ENCODE measurements around the gene HIPK4. TPM values are rescaled to one million over a fixed set of nuclear protein-coding genes. Genes with fewer than 3 reads are reported as not detected.
"Not testable (repeated sequence)": the region's sequence is repeated elsewhere in the genome, so short reads cannot be mapped to it uniquely, and the experiment has no call there.

The HIPK4 gene
- total RNA-seq, 1 experiment from 2014 or later = not detected

GRCh38 chr19:40392894-40393517 is 3.0 kb upstream of the HIPK4 start:
- no peak for DNase-seq (ENCODE audit: low spot score)

- no peak for DNase-seq (ENCODE audit: low spot score)
These were observed 2.1 kb upstream of the HIPK4 start for GRCh38 chr19:40392123-40392522.

GRCh38 chr19:40389404-40390083 is 437 bp downstream of the HIPK4 start:
- DNase-seq (ENCODE audit: low spot score) = no peak

- no peak for DNase-seq (ENCODE audit: low spot score)
These were observed 1.5 kb downstream of the HIPK4 start for GRCh38 chr19:40388481-40388880.

- no peak for DNase-seq (ENCODE audit: low spot score)
These were observed 2.8 kb downstream of the HIPK4 start for GRCh38 chr19:40387155-40387554.

GRCh38 chr19:40383668-40384248 is 6.2 kb downstream of the HIPK4 start:
- no peak for DNase-seq (ENCODE audit: low spot score)

- DNase-seq (ENCODE audit: low spot score) = no peak
These were observed 8.7 kb downstream of the HIPK4 start for GRCh38 chr19:40381321-40381720.

- DNase-seq (ENCODE audit: low spot score) = no peak
These were observed 9.6 kb downstream of the HIPK4 start for GRCh38 chr19:40380199-40381037.

- no peak for DNase-seq (ENCODE audit: low spot score)
These were observed 10.4 kb downstream of the HIPK4 start for GRCh38 chr19:40379446-40380198.

GRCh38 chr19:40378509-40378908 is 11.5 kb downstream of the HIPK4 start:
- no peak for DNase-seq (ENCODE audit: low spot score)

- no peak for DNase-seq (ENCODE audit: low spot score)
These were observed 12.1 kb downstream of the HIPK4 start for GRCh38 chr19:40377876-40378385.

GRCh38 chr19:40376286-40376862 is 13.6 kb downstream of the HIPK4 start:
- no peak for DNase-seq (ENCODE audit: low spot score)

GRCh38 chr19:40374084-40374483 is 15.9 kb downstream of the HIPK4 start:
- no peak for DNase-seq (ENCODE audit: low spot score)

- DNase-seq (ENCODE audit: low spot score) = no peak
These were observed 18.2 kb downstream of the HIPK4 start for GRCh38 chr19:40371802-40372122.

GRCh38 chr19:40370997-40371801 is 18.8 kb downstream of the HIPK4 start:
- DNase-seq (ENCODE audit: low spot score) = no peak

GRCh38 chr19:40370253-40370652 is 19.7 kb downstream of the HIPK4 start:
- DNase-seq (ENCODE audit: low spot score) = not testable (repeated sequence)

- DNase-seq (ENCODE audit: low spot score) = no peak
These were observed 20.2 kb downstream of the HIPK4 start for GRCh38 chr19:40369797-40370196.

GRCh38 chr19:40367577-40368434 is 22.2 kb downstream of the HIPK4 start:
- DNase-seq (ENCODE audit: low spot score) = no peak

Data from A172 (cell line).